Measurements from ENCODE around the gene RPS10.

DNA sequence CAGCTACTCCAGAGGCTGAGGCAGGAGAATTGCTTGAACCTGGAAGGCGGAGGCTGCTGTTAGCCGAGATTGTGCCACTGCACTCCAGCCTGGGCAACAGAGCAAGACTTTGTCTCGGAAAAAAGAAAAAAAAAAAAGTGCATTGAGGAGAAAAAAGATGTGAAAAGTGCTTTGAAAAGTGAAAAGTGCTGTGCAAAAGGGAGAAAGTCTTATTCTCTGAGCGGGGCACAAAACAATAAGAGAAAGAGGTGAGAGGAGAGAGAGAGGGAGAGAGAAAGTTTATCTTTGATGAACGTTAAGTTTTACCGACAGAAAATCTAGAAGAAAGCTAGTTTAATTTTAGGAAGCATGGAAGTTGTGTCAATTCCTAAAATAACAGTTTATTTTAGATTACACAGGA is 36.1 kb upstream of the RPS10 start:
- TF ChIP-seq CTCF (IDR thresholded peaks at IDR 0.05) (no peak), POLR2A (IDR thresholded peaks at IDR 0.05) (no peak)
